ENCODE measurements around the gene ESYT2. TPM values are rescaled to one million over a fixed set of nuclear protein-coding genes. Genes with fewer than 3 reads are reported as not detected.

ESYT2 gene
- total and polyA plus RNA-seq, 9 of the 15 experiments (the other 6 are each of a cell fraction or from before 2014, with no cell fraction given): 5.8 to 86.9 (median 64.7) TPM

DNA sequence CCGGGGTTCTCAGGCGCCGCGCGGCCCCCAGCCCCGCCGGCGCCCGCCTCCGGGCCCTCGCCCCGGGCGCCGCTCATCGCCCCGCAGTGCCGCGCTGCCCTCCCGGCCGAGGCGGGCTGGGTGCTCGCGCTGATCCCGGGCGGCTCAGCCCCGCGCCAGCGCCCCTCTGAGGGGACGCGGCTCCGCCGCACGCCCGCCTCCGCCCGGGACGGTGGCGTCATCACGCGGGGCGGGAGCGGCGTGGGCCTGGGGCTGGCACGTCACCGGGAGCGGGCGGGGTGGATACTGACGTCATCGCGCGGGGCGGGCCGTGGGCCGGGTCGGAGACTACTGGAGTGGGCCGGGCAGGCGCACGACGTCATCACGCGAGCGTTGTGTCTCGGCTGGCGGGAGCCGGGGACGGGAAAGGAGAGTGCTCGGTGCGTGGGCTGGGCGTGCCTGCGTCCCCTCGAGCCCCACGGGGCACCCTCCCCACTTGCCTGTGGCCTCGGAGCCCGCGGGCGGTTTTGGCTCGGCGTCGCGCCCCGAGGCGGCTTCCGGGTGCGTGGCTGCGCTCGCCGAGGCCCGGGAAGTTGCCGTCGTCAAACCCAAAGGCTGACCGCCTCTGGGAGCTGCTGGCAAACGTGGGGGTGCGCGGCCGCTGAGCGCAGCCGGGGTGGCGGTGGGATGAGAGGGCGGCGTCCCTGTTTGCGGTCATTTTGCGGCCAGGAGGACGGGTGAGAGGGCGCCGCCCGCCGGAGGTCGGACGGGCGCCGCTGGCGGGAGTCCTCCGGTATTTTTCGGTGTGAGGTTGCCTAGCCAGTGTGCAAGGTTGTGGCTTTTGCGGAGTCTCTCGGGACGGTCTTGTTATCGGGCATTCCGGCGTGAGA, at the start of gene ESYT2 (continued):
- TF ChIP-seq ZNF76 (CRISPR knock-in tag; IDR thresholded peaks at IDR 0.05; ENCODE audit: borderline replicate concordance) (peak; percentile 89; the same call in 1 of the 2 replicates), OTX1 (CRISPR knock-in tag; IDR thresholded peaks at IDR 0.05) (peak; percentile 97), POU5F1 (IDR thresholded peaks at IDR 0.05; ENCODE audit: borderline replicate concordance, low read depth, low read length, partially characterized antibody) (no peak), HDAC8 (tag; IDR thresholded peaks at IDR 0.05) (no peak; the same call in 1 of the 2 replicates), ARID4B (CRISPR knock-in tag; IDR thresholded peaks at IDR 0.05) (peak; percentile 64; the same call in 1 of the 2 replicates), ZNF551 (CRISPR knock-in tag; IDR thresholded peaks at IDR 0.05) (no peak), PKNOX1 (IDR thresholded peaks at IDR 0.05) (peak; percentile 50), ARHGAP35 (IDR thresholded peaks at IDR 0.05; ENCODE audit: partially characterized antibody) (no peak), LCOR (CRISPR knock-in tag; IDR thresholded peaks at IDR 0.05) (peak; percentile 91), TAF9B (IDR thresholded peaks at IDR 0.05; ENCODE audit: partially characterized antibody) (peak; percentile 45), GTF2E2 (tag; IDR thresholded peaks at IDR 0.05) (peak; percentile 89; the same call in 1 of the 2 replicates), ZNF586 (CRISPR knock-in tag; conservative IDR thresholded peaks at IDR 0.05) (no peak), CC2D1A (IDR thresholded peaks at IDR 0.05) (peak; percentile 57; the same call in 1 of the 2 replicates), EGR1 (conservative IDR thresholded peaks at IDR 0.05) (peak; percentile 94), ZNF644 (tag; IDR thresholded peaks at IDR 0.05; ENCODE audit: low read depth) (peak; percentile 90), ZNF174 (CRISPR knock-in tag; IDR thresholded peaks at IDR 0.05) (peak; percentile 88), ZKSCAN1 (IDR thresholded peaks at IDR 0.05; ENCODE audit: low read depth, low read length) (peak; percentile 78), RCOR1 (IDR thresholded peaks at IDR 0.05; ENCODE audit: borderline replicate concordance in 1 of 2, low read depth in 2 of 2, low read length in 2 of 2) (peak in 1 of 2 experiments; percentile 71; a peak in 2 of 4 replicates), PRMT5 (CRISPR knock-in tag; IDR thresholded peaks at IDR 0.05) (no peak), ZNF655 (CRISPR knock-in tag; IDR thresholded peaks at IDR 0.05) (no peak), ZNF165 (CRISPR knock-in tag; IDR thresholded peaks at IDR 0.05; ENCODE audit: borderline replicate concordance) (peak; percentile 95), HNRNPUL1 (IDR thresholded peaks at IDR 0.05; ENCODE audit: low read length) (no peak)

Measured in K562 (cell line).